DMS 273 (cell line): ENCODE data around the gene RAB4B.
"Not testable (repeated sequence)": the region's sequence is repeated elsewhere in the genome, so short reads cannot be mapped to it uniquely, and the experiment has no call there.

Experiments
- DNase-seq: peaks from one replicate; lab custom pipeline; 2025; ENCODE audit not compliant: unreplicated experiment; lab: John Stamatoyannopoulos, UW

Gene RAB4B

DNA sequence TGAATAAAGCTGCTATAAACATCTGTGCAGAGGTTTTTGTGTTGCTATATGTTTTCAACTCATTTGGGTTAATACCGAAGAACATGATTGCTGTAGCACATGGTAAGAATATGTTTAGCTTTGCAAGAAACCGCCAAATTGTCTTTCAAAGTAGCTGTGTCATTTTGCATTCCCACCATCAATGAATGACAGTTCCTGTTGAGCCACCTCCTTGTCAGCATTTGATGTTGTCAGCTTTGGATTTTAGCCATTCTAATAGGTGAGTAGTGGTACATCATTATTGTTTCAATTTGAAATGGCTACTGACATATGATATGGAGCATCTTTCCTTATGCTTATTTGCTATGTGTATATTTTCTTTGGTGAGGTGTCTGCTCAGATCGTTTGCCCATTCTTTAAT, 64.0 kb downstream of the RAB4B start:
- DNase-seq: not testable (repeated sequence)

- not testable (repeated sequence) for DNase-seq
Observed at GRCh38 chr19:40842997-40843652, 65.1 kb downstream of the RAB4B start.

DNA sequence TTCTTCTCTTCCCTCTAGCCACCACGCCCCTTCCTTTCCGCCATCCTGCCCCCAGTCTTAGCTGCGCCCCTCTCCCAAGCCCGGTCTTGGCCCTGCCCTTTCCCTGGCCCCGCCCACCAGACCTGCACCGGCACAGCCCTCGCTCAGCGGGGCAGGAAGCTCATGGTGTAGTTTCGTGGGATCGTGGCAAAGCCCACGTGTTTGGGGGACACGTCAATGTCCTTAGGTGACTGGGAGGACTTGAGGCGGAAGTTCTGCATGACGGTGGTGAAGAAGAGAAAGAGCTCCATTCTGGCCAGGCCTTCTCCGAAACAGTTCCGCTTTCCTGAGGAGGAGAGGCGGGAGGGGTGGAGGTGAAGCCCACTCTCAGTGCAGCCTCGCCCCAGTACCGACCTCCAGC, 65.6 kb downstream of the RAB4B start:
- not testable (repeated sequence) for DNase-seq
